GM10248 (cell line): Measurements from ENCODE around the gene TPO.

ENCODE experiments used
- CTCF ChIA-PET: fragments of 300-600 bp; sonication (Branson Sonifier 250); formaldehyde crosslinking; extraction: SDS; loops from one replicate; lab custom pipeline; 2021; ENCODE audit warnings: antibody characterized with exemption; lab: Yijun Ruan, JAX
- POLR2A ChIA-PET: fragments of 350-650 bp; sonication (Branson Sonifier 250); formaldehyde crosslinking; extraction: SDS; loops from one replicate; lab custom pipeline; 2020; ENCODE audit warnings: antibody characterized with exemption; lab: Yijun Ruan, JAX
- DNase-seq: peaks from one replicate; pipeline ENCODE4 v3.0.0; 2012; ENCODE audit errors: extremely low spot score
- CTCF ChIP-seq: IDR thresholded peaks from 2 replicates; pipeline ENCODE4 v1.5.1; 2012; ENCODE audit warnings: mild to moderate bottlenecking, low read depth; ENCODE audit errors: extremely low read depth, missing control alignments, control extremely low read depth

Gene TPO

GRCh38 chr2:1478311-1479305, 65.3 kb downstream of the TPO start:
- DNase-seq: no peak
- no peak for TF ChIP-seq CTCF
- ChIA-PET CTCF (no interaction called here), POLR2A (no interaction called here)

- TF ChIP-seq CTCF: no peak
- POLR2A ChIA-PET: no interaction called here
- CTCF ChIA-PET: no interaction called here
- no peak for DNase-seq
Observed at GRCh38 chr2:1479346-1479745, 66.1 kb downstream of the TPO start.

- CTCF ChIA-PET: no interaction called here
- no peak for TF ChIP-seq CTCF
- POLR2A ChIA-PET: no interaction called here
- DNase-seq: no peak
Observed at GRCh38 chr2:1480671-1481076, 67.4 kb downstream of the TPO start.

GRCh38 chr2:1481406-1482252, 68.4 kb downstream of the TPO start:
- TF ChIP-seq CTCF: no peak
- POLR2A ChIA-PET: no interaction called here
- no peak for DNase-seq
- CTCF ChIA-PET: no interaction called here

GRCh38 chr2:1482253-1482675, 69.0 kb downstream of the TPO start:
- TF ChIP-seq CTCF: no peak
- POLR2A ChIA-PET: no interaction called here
- CTCF ChIA-PET: interaction anchor here (1.2 kb wide), 1 partner anchor 17 kb away, joined by 3 read pairs; no protein-coding TSS in a partner anchor
- no peak for DNase-seq

- no peak for DNase-seq
- POLR2A ChIA-PET: no interaction called here
- CTCF ChIA-PET: interaction anchor here (1.2 kb wide), 1 partner anchor 17 kb away, joined by 3 read pairs; no protein-coding TSS in a partner anchor
- TF ChIP-seq CTCF: no peak
Observed at GRCh38 chr2:1482981-1483380, 69.7 kb downstream of the TPO start.
